PC-3 (cell line): ENCODE data around the gene CD244.
"Not testable (repeated sequence)": the region's sequence is repeated elsewhere in the genome, so short reads cannot be mapped to it uniquely, and the experiment has no call there.

Experiments used
- CTCF ChIP-seq: fragments of 300-600 bp; sonication (generic); conservative IDR thresholded peaks from 2 replicates; pipeline ENCODE4 v1.5.1; 2017; ENCODE audit warnings: antibody characterized with exemption, low read depth, mild to moderate bottlenecking, low read length
- EZH2 ChIP-seq: fragments of 300-600 bp; sonication (generic); IDR thresholded peaks from one replicate; pipeline ENCODE4 v1.6.1; 2017; ENCODE audit warnings: antibody characterized with exemption, mild to moderate bottlenecking, low read length; ENCODE audit not compliant: unreplicated experiment
- EZH2phosphoT487 ChIP-seq: fragments of 300-600 bp; sonication (generic); IDR thresholded peaks from 2 replicates; pipeline ENCODE4 v1.6.1; 2018; ENCODE audit warnings: mild to moderate bottlenecking, antibody characterized with exemption, low read length, borderline replicate concordance

- TF ChIP-seq CTCF, EZH2, EZH2phosphoT487: not testable (repeated sequence)
These were observed 31.9 kb upstream of the CD244 start for GRCh38 chr1:160894368-160895135.
